ENCODE measurements around the gene AIF1L. TPM values are rescaled to one million over a fixed set of nuclear protein-coding genes. Genes with fewer than 3 reads are reported as not detected.

AIF1L gene
- total and polyA plus RNA-seq, 4 donors, result 0.61 to 1.8 (median 1.2) TPM

- TF ChIP-seq ZBTB33 (IDR thresholded peaks at IDR 0.05) (no peak), JUND (IDR thresholded peaks at IDR 0.05) (no peak), NR2F2 (IDR thresholded peaks at IDR 0.05) (no peak)
Measured at GRCh38 chr9:131049829-131050715, 46.3 kb upstream of the AIF1L start (continued).

- Histone ChIP-seq H3K27ac (ENCODE audit: low read depth in 1 of 2, low read length in 2 of 2) (no peak overlapping the region), H3K4me3 (ENCODE audit: low read depth in 1 of 3, low read length in 3 of 3) (no peak overlapping the region), H3K4me1 (ENCODE audit: control insufficient read depth in 4 of 4, insufficient read depth in 4 of 4, low read length in 3 of 4) (peaks cover 0 to 1% (median 0%) of the 10 kb centered on the region in 4 donors), H3K9me3 (ENCODE audit: control insufficient read depth in 4 of 4, low read length in 3 of 4) (no peaks in the 10 kb centered on the region), H3K36me3 (ENCODE audit: control insufficient read depth in 4 of 4, insufficient read depth in 3 of 4, low read depth in 1 of 4, low read length in 3 of 4) (no peaks in the 10 kb centered on the region), H3K9ac (ENCODE audit: low read depth in 1 of 2, low read length in 2 of 2) (no peak overlapping the region), H3K27me3 (ENCODE audit: control insufficient read depth in 4 of 4, insufficient read depth in 4 of 4, low read length in 3 of 4) (peaks cover 0 to 7% (median 0%) of the 10 kb centered on the region in 4 donors)
- 88% methylated on average over 17 of the region's 17 CpGs for WGBS
- no peak for TF ChIP-seq EGR1 (IDR thresholded peaks at IDR 0.05; ENCODE audit: low read depth in 2 of 2)
- TF ChIP-seq FOXA2 (IDR thresholded peaks at IDR 0.05), result no peak
- TF ChIP-seq, protein P1, sequence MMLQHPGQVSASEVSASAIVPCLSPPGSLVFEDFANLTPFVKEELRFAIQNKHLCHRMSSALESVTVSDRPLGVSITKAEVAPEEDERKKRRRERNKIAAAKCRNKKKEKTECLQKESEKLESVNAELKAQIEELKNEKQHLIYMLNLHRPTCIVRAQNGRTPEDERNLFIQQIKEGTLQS (IDR thresholded peaks at IDR 0.05), result no peak
- no peak for TF ChIP-seq TAF1 (conservative IDR thresholded peaks at IDR 0.05)
- TF ChIP-seq NR2F2 (IDR thresholded peaks at IDR 0.05), result no peak
- no peak for TF ChIP-seq FOXA1 (IDR thresholded peaks at IDR 0.05)
- no peak for DNase-seq (ENCODE audit: low spot score)
Measured at GRCh38 chr9:131050831-131051230, 45.5 kb upstream of the AIF1L start.

GRCh38 chr9:131051592-131052517, 44.5 kb upstream of the AIF1L start:
- no peaks in the 10 kb centered on the region for H3K4me1 ChIP-seq (ENCODE audit: control insufficient read depth in 4 of 4, insufficient read depth in 4 of 4, low read length in 3 of 4)
- no peaks in the 10 kb centered on the region for H3K9me3 ChIP-seq (ENCODE audit: control insufficient read depth in 4 of 4, low read length in 3 of 4)
- 80% methylated on average over 25 of the region's 25 CpGs for WGBS
- no peaks in the 10 kb centered on the region for H3K36me3 ChIP-seq (ENCODE audit: control insufficient read depth in 4 of 4, insufficient read depth in 3 of 4, low read depth in 1 of 4, low read length in 3 of 4)
- no peak overlapping the region for H3K4me3 ChIP-seq (ENCODE audit: low read depth in 1 of 3, low read length in 3 of 3)
- no peak overlapping the region for H3K9ac ChIP-seq (ENCODE audit: low read depth in 1 of 2, low read length in 2 of 2)
- peaks cover 0 to 7% (median 0%) of the 10 kb centered on the region in 4 donors for H3K27me3 ChIP-seq (ENCODE audit: control insufficient read depth in 4 of 4, insufficient read depth in 4 of 4, low read length in 3 of 4)
- H3K27ac ChIP-seq (ENCODE audit: low read depth in 1 of 2, low read length in 2 of 2), result no peak overlapping the region
- TF ChIP-seq EGR1 (IDR thresholded peaks at IDR 0.05; ENCODE audit: low read depth in 2 of 2) (no peak), RAD21 (IDR thresholded peaks at IDR 0.05) (no peak), NR2F2 (IDR thresholded peaks at IDR 0.05) (no peak), REST (IDR thresholded peaks at IDR 0.05) (no peak), SP1 (IDR thresholded peaks at IDR 0.05) (no peak), HNF4A (conservative IDR thresholded peaks at IDR 0.05) (no peak), ZBTB33 (IDR thresholded peaks at IDR 0.05) (no peak), GABPA (IDR thresholded peaks at IDR 0.05 in 1 of 2, conservative IDR thresholded peaks at IDR 0.05 in 1 of 2) (no peak), JUND (IDR thresholded peaks at IDR 0.05) (no peak), HNF4G (IDR thresholded peaks at IDR 0.05) (no peak)
- TF ChIP-seq, protein P2, sequence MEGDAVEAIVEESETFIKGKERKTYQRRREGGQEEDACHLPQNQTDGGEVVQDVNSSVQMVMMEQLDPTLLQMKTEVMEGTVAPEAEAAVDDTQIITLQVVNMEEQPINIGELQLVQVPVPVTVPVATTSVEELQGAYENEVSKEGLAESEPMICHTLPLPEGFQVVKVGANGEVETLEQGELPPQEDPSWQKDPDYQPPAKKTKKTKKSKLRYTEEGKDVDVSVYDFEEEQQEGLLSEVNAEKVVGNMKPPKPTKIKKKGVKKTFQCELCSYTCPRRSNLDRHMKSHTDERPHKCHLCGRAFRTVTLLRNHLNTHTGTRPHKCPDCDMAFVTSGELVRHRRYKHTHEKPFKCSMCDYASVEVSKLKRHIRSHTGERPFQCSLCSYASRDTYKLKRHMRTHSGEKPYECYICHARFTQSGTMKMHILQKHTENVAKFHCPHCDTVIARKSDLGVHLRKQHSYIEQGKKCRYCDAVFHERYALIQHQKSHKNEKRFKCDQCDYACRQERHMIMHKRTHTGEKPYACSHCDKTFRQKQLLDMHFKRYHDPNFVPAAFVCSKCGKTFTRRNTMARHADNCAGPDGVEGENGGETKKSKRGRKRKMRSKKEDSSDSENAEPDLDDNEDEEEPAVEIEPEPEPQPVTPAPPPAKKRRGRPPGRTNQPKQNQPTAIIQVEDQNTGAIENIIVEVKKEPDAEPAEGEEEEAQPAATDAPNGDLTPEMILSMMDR (IDR thresholded peaks at IDR 0.05; ENCODE audit: low read depth, low read length, missing input control), result no peak
- TF ChIP-seq, protein P3, sequence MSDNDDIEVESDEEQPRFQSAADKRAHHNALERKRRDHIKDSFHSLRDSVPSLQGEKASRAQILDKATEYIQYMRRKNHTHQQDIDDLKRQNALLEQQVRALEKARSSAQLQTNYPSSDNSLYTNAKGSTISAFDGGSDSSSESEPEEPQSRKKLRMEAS (IDR thresholded peaks at IDR 0.05), result no peak
- DNase-seq (ENCODE audit: low spot score), result no peak
